A673 (cell line): ENCODE data around the gene DDX27.

Experiments
- EZH2 ChIP-seq: fragments of 200-600 bp; sonication (generic); IDR thresholded peaks from 2 replicates; pipeline ENCODE4 v1.6.1; 2017; ENCODE audit warnings: borderline replicate concordance, low read depth, mild to moderate bottlenecking, mixed read lengths, antibody characterized with exemption, low read length; ENCODE audit not compliant: poor library complexity, severe bottlenecking
- TF ChIP-seq, protein P1 (sequence below): fragments of 300-800, 200-600 bp; sonication (generic); conservative IDR thresholded peaks from 2 replicates; pipeline ENCODE4 v1.5.1; 2017; ENCODE audit warnings: low read depth, mild to moderate bottlenecking, antibody characterized with exemption, low read length, moderate library complexity, mixed read lengths

DNA sequence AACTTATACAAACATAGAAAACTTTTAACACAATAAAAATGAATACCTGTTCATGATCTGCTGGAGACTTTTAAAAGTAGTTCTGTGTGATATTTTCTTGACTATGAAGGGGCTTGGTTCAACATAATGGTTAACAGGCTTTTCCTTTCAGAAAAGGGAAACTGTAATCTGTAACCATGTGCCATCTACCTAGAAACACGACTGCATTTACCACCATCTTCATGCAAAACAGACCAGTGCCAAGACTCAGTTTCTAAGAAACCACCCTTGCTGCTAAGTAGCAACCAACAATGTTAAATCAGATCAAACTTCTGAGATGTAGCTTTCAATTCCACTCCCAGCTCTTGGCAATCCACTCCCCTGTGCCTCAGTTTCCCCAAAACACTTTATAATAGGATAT is 46.8 kb upstream of the DDX27 start:
- TF ChIP-seq, protein P1, sequence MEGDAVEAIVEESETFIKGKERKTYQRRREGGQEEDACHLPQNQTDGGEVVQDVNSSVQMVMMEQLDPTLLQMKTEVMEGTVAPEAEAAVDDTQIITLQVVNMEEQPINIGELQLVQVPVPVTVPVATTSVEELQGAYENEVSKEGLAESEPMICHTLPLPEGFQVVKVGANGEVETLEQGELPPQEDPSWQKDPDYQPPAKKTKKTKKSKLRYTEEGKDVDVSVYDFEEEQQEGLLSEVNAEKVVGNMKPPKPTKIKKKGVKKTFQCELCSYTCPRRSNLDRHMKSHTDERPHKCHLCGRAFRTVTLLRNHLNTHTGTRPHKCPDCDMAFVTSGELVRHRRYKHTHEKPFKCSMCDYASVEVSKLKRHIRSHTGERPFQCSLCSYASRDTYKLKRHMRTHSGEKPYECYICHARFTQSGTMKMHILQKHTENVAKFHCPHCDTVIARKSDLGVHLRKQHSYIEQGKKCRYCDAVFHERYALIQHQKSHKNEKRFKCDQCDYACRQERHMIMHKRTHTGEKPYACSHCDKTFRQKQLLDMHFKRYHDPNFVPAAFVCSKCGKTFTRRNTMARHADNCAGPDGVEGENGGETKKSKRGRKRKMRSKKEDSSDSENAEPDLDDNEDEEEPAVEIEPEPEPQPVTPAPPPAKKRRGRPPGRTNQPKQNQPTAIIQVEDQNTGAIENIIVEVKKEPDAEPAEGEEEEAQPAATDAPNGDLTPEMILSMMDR: no peak
- TF ChIP-seq EZH2: no peak
